Endodermal cell (in vitro differentiated cells): ENCODE results near the gene STAP2. TPM values are rescaled to one million over a fixed set of nuclear protein-coding genes. Genes with fewer than 3 reads are reported as not detected.

Experiments used
- total RNA-seq, 2 donors: library from RNA; stranded (reverse); fragmentation: NEBNext Ultra II Directional in 1 of 2; extraction: Animal tissue kit (Norgen Biotek cat#: 25700) in 1 of 2; gene quantifications; 2 replicates in 1 of 2; 3 replicates in 1 of 2; pipeline ENCODE4 v1.2.1, GENCODE V29; 2021

STAP2 gene
- total RNA-seq, 2 donors from 2014 or later: 12.7 to 13.3 TPM

Other genes starting within 250 kb of the STAP2 start
- 100 to 1,000 TPM; 191 TPM for gene MAP2K2, start 214.7 kb downstream of the STAP2 start, total RNA-seq
- under 1 TPM; 0.26 to 0.31 TPM for gene CREB3L3, start 185.2 kb downstream of the STAP2 start, total RNA-seq
- 10 to 100 TPM; 22.1 to 29.1 TPM for gene SIRT6, start 156.3 kb downstream of the STAP2 start, total RNA-seq
- gene ANKRD24, start 156.1 kb downstream of the STAP2 start, total RNA-seq: 1 to 10 TPM in 1 of 2 donors, under 1 TPM in 1; 0.77 to 2.0 TPM
- not detected for gene EBI3, start 109.3 kb downstream of the STAP2 start, total RNA-seq
- 10 to 100 TPM; 15.8 to 16.4 TPM for gene YJU2, start 91.7 kb downstream of the STAP2 start, total RNA-seq
- 1 to 10 TPM; 2.8 to 6.6 TPM for gene SHD, start 59.6 kb downstream of the STAP2 start, total RNA-seq
- gene TMIGD2, start 36.4 kb downstream of the STAP2 start, total RNA-seq: under 1 TPM; 0.58 to 0.70 TPM
- gene FSD1, start 34.2 kb downstream of the STAP2 start, total RNA-seq: 10 to 100 TPM; 33.3 to 37.9 TPM
- 10 to 100 TPM; 51.5 to 55.9 TPM for gene MPND, start 4.7 kb upstream of the STAP2 start, total RNA-seq
- 10 to 100 TPM; 76.8 to 77.0 TPM for gene SH3GL1, start 61.7 kb upstream of the STAP2 start, total RNA-seq
- 10 to 100 TPM; 70.7 to 76.9 TPM for gene CHAF1A, start 63.8 kb upstream of the STAP2 start, total RNA-seq
- 10 to 100 TPM; 31.2 to 36.9 TPM for gene UBXN6, start 119.0 kb upstream of the STAP2 start, total RNA-seq
- 100 to 1,000 TPM; 117 TPM for gene HDGFL2, start 133.5 kb upstream of the STAP2 start, total RNA-seq
- under 1 TPM; 0.33 to 0.66 TPM for gene PLIN4, start 179.7 kb upstream of the STAP2 start, total RNA-seq
- gene PLIN5, start 196.4 kb upstream of the STAP2 start, total RNA-seq: 1 to 10 TPM; 3.7 to 3.9 TPM
- gene LRG1, start 201.2 kb upstream of the STAP2 start, total RNA-seq: 1 to 10 TPM in 1 of 2 donors, under 1 TPM in 1; 0.86 to 1.4 TPM
- gene SEMA6B, start 220.9 kb upstream of the STAP2 start, total RNA-seq: 10 to 100 TPM; 28.9 to 67.8 TPM